HCT116 (cell line): ENCODE data around the gene TRAIP. TPM values are rescaled to one million over a fixed set of nuclear protein-coding genes. Genes with fewer than 3 reads are reported as not detected.

Experiments used
- ATAC-seq: fragments of 200-7000 bp; cut with Tn5 transposase; 2 replicates; pipeline ENCODE4 v1.9.1; 2020; ENCODE audit warnings: mild to moderate bottlenecking, moderate library complexity
- BruUV-seq: library from RNA; stranded (reverse); fragments of 400-500 nt; replicated peaks from 2 replicates; lab custom pipeline; 2021; lab: Mats Ljungman, UMichigan
- CTCF ChIA-PET: fragments of 300-600 bp; sonication (Branson Sonifier 250); formaldehyde crosslinking; loops from one replicate; lab custom pipeline; 2021; ENCODE audit warnings: antibody characterized with exemption; lab: Charles Lee
- POLR2A ChIA-PET: fragments of 300-600, 350-600 bp; sonication (Branson Sonifier 250); formaldehyde crosslinking; loops from one replicate; lab custom pipeline; 2021; ENCODE audit warnings: antibody characterized with exemption; lab: Charles Lee
- RAD21 ChIA-PET, 2 experiments: fragments of 300-600 bp; sonication (Branson Sonifier 250); formaldehyde crosslinking; loops; one replicate each; lab custom pipeline; 2023; ENCODE audit warnings: low total read pairs in 2 of 2; ENCODE audit not compliant: uncharacterized antibody in 2 of 2, unreplicated experiment in 2 of 2, low non-redundant PET in 1 of 2; lab: Charles Lee
- DNase-seq: peaks from one replicate; pipeline ENCODE4 v3.0.0-alpha.2; 2010; ENCODE audit warnings: low read depth, low spot score
- H2AFZ ChIP-seq: fragments of 200-600 bp; shearing (Covaris generic), sonication (generic); 2 replicates; pipeline ENCODE4 v1.6.1; 2017; ENCODE audit warnings: low read depth, mixed run types, mixed read lengths, antibody characterized with exemption, low read length; ENCODE audit not compliant: poor library complexity, severe bottlenecking
- H3K27ac ChIP-seq: 2 replicates; pipeline ENCODE4 v1.5.1; 2012; ENCODE audit warnings: low read depth, low read length
- H3K27me3 ChIP-seq: fragments of 200-600 bp; sonication (generic); 2 replicates; pipeline ENCODE4 v1.6.1; 2016; ENCODE audit warnings: mixed run types, low read length, mixed read lengths; ENCODE audit not compliant: insufficient read depth
- H3K36me3 ChIP-seq, 2 experiments: fragments of 200-500 bp in 1 of 2; fragments of 200-600 bp in 1 of 2; sonication (Bioruptor generic) in 1 of 2; sonication (generic) in 1 of 2; 2 replicates each; pipeline versions ENCODE4 v1.5.1 to v1.6.1; 2014 to 2016; ENCODE audit warnings: low read length in 2 of 2, inconsistent platforms in 1 of 2, mixed read lengths in 1 of 2, mixed run types in 1 of 2; ENCODE audit not compliant: insufficient read depth in 2 of 2, control insufficient read depth in 1 of 2
- H3K4me1 ChIP-seq, 2 experiments: fragments of 200-600 bp in 1 of 2; sonication (generic) in 1 of 2; 2 replicates each; pipeline versions ENCODE4 v1.5.1 to v1.6.1; 2012 to 2017; ENCODE audit warnings: low read length in 2 of 2, inconsistent platforms in 1 of 2, mild to moderate bottlenecking in 1 of 2, mixed read lengths in 1 of 2, mixed run types in 1 of 2, moderate library complexity in 1 of 2; ENCODE audit not compliant: insufficient read depth in 2 of 2, control insufficient read depth in 1 of 2
- H3K4me2 ChIP-seq: fragments of 200-600 bp; sonication (generic); 2 replicates; pipeline ENCODE4 v1.6.1; 2017; ENCODE audit warnings: mixed run types, low read length, mixed read lengths
- H3K4me3 ChIP-seq, 2 experiments: fragments of 200-600 bp in 1 of 2; sonication (generic) in 1 of 2; replicated peaks in 1 of 2; 2 replicates each; pipeline ENCODE4 v1.5.1; 2011 to 2016; ENCODE audit warnings: low read length in 2 of 2, control low read depth in 1 of 2, low read depth in 1 of 2, mild to moderate bottlenecking in 1 of 2, mixed read lengths in 1 of 2, mixed run types in 1 of 2
- H3K79me2 ChIP-seq: fragments of 200-600 bp; sonication (generic); 2 replicates; pipeline ENCODE4 v1.6.1; 2017; ENCODE audit warnings: mild to moderate bottlenecking, mixed run types, low read length, moderate library complexity, mixed read lengths; ENCODE audit not compliant: insufficient read depth
- H3K9ac ChIP-seq: fragments of 200-600 bp; sonication (generic); 2 replicates; pipeline ENCODE4 v1.6.1; 2016; ENCODE audit warnings: low read length, mixed read lengths
- H3K9me2 ChIP-seq: fragments of 200-600 bp; sonication (generic), shearing (Covaris generic); 2 replicates; pipeline ENCODE4 v1.6.1; 2017; ENCODE audit warnings: mixed run types, mild to moderate bottlenecking, moderate library complexity; ENCODE audit not compliant: insufficient read depth
- H3K9me3 ChIP-seq, 2 experiments: fragments of 200-500 bp in 1 of 2; fragments of 200-600 bp in 1 of 2; sonication (Bioruptor generic) in 1 of 2; sonication (generic) in 1 of 2; 2 replicates each; pipeline ENCODE4 v1.6.1; 2014 to 2017; ENCODE audit warnings: low read length in 2 of 2, mixed read lengths in 2 of 2, inconsistent platforms in 1 of 2, low read depth in 1 of 2, mild to moderate bottlenecking in 1 of 2, mixed run types in 1 of 2, moderate library complexity in 1 of 2; ENCODE audit not compliant: control insufficient read depth in 1 of 2, insufficient read depth in 1 of 2
- H4K20me1 ChIP-seq: fragments of 200-600 bp; sonication (generic), shearing (Covaris generic); 2 replicates; pipeline ENCODE4 v1.6.1; 2017; ENCODE audit warnings: mixed run types, mild to moderate bottlenecking, moderate library complexity; ENCODE audit not compliant: insufficient read depth
- ELF1 ChIP-seq: IDR thresholded peaks from 2 replicates; pipeline ENCODE4 v1.6.1; 2012; ENCODE audit warnings: low read depth, borderline replicate concordance
- POLR2A ChIP-seq: IDR thresholded peaks from 2 replicates; pipeline ENCODE4 v1.7.0; 2011; ENCODE audit warnings: borderline replicate concordance; ENCODE audit not compliant: insufficient read depth, insufficient read length; ENCODE audit errors: extremely low read depth
- intact Hi-C: fragments of 100-400 bp; cut with micrococcal nuclease; formaldehyde crosslinking; loops from 2 replicates; pipeline ENCODE4 v1.10.0; 2022
- total RNA-seq: library from RNA; stranded (reverse); gene quantifications from one replicate; pipeline ENCODE4 v1.2.1, GENCODE V29; 2021; ENCODE audit not compliant: unreplicated experiment
- TF ChIP-seq, protein P1 (sequence below), 3 experiments: fragments of 200-600 bp in 1 of 3; sonication (generic) in 1 of 3; IDR thresholded peaks in 2 of 3; conservative IDR thresholded peaks in 1 of 3; 2 replicates each; pipeline ENCODE4 v1.5.1; 2012 to 2017; ENCODE audit warnings: low read depth in 2 of 3, low read length in 2 of 3, antibody characterized with exemption in 1 of 3, borderline replicate concordance in 1 of 3, control low read depth in 1 of 3, mild to moderate bottlenecking in 1 of 3, mixed read lengths in 1 of 3, mixed run types in 1 of 3, moderate library complexity in 1 of 3; ENCODE audit not compliant: insufficient read depth in 1 of 3
- TF ChIP-seq, protein P2 (sequence below): IDR thresholded peaks from 2 replicates; pipeline ENCODE4 v1.6.1; 2012; ENCODE audit warnings: low read depth

The TRAIP gene
- total RNA-seq, 1 experiment from 2014 or later = 25.5 TPM

DNA sequence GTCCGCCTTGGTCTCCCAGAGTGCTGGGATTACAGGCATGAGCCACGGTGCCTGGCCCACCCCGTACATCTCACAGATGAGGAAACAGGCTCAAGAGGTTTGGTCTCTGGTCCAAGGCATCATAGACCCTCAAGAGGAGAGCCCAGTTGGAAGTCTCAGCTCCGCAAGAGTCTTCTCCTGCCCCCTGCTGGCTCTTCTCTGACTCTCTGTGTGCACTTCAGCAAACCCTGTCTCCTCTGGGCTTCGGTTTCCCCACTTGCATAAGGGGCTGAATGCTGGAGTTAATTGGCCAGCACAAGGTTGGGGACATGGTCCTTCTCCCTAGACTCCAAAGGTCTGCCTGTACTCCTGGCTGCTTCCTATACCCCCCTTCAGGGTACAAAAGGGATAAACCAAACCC lies 43.5 kb upstream of the TRAIP start:
- ChIA-PET RAD21 (interaction anchor here in 1 of 2 experiments (1.1 kb wide), 1 partner anchor 97 kb away, joined by 5 read pairs; the partner anchor contains the start of gene INKA1), POLR2A (interaction anchor here (0.6 to 5.5 kb wide), 9 partner anchors 11 to 112 kb away, joined by 3 to 43 read pairs (median 4); partner anchors contain the start of genes INKA1 and MON1A), CTCF (interaction anchor here (0.6 to 1.4 kb wide), 5 partner anchors 21 to 646 kb away, joined by 3 to 6 read pairs (median 5); partner anchors contain the start of genes INKA1 and MON1A)
- Histone ChIP-seq H3K79me2 (peaks cover 81% of the 10 kb centered on the region), H3K4me2 (peak overlapping the region; percentile 91), H3K36me3 (peaks cover 30 to 43% of the 10 kb centered on the region in 2 experiments; a peak in 3 of 4 replicates), H3K9me2 (no peaks in the 10 kb centered on the region), H3K4me1 (peaks cover 50 to 67% of the 10 kb centered on the region in 2 experiments), H3K27ac (peak overlapping the region; percentile 98), H3K9me3 (no peaks in the 10 kb centered on the region), H3K9ac (peak overlapping the region; percentile 68), H2AFZ (no peak overlapping the region), H3K4me3 (peak overlapping the region; percentile 36 to 59), H4K20me1 (no peaks in the 10 kb centered on the region), H3K27me3 (no peaks in the 10 kb centered on the region)
- TF ChIP-seq ELF1 = no peak
- TF ChIP-seq, protein P1, sequence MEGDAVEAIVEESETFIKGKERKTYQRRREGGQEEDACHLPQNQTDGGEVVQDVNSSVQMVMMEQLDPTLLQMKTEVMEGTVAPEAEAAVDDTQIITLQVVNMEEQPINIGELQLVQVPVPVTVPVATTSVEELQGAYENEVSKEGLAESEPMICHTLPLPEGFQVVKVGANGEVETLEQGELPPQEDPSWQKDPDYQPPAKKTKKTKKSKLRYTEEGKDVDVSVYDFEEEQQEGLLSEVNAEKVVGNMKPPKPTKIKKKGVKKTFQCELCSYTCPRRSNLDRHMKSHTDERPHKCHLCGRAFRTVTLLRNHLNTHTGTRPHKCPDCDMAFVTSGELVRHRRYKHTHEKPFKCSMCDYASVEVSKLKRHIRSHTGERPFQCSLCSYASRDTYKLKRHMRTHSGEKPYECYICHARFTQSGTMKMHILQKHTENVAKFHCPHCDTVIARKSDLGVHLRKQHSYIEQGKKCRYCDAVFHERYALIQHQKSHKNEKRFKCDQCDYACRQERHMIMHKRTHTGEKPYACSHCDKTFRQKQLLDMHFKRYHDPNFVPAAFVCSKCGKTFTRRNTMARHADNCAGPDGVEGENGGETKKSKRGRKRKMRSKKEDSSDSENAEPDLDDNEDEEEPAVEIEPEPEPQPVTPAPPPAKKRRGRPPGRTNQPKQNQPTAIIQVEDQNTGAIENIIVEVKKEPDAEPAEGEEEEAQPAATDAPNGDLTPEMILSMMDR (IDR thresholded peaks at IDR 0.05 in 2 of 3, conservative IDR thresholded peaks at IDR 0.05 in 1 of 3; ENCODE audit: borderline replicate concordance in 1 of 3, insufficient read depth in 1 of 3, low read depth in 2 of 3, low read length in 2 of 3) = peak in 2 of 3 experiments; percentile 43 to 46; a peak in 3 of 6 replicates
- TF ChIP-seq, protein P2, sequence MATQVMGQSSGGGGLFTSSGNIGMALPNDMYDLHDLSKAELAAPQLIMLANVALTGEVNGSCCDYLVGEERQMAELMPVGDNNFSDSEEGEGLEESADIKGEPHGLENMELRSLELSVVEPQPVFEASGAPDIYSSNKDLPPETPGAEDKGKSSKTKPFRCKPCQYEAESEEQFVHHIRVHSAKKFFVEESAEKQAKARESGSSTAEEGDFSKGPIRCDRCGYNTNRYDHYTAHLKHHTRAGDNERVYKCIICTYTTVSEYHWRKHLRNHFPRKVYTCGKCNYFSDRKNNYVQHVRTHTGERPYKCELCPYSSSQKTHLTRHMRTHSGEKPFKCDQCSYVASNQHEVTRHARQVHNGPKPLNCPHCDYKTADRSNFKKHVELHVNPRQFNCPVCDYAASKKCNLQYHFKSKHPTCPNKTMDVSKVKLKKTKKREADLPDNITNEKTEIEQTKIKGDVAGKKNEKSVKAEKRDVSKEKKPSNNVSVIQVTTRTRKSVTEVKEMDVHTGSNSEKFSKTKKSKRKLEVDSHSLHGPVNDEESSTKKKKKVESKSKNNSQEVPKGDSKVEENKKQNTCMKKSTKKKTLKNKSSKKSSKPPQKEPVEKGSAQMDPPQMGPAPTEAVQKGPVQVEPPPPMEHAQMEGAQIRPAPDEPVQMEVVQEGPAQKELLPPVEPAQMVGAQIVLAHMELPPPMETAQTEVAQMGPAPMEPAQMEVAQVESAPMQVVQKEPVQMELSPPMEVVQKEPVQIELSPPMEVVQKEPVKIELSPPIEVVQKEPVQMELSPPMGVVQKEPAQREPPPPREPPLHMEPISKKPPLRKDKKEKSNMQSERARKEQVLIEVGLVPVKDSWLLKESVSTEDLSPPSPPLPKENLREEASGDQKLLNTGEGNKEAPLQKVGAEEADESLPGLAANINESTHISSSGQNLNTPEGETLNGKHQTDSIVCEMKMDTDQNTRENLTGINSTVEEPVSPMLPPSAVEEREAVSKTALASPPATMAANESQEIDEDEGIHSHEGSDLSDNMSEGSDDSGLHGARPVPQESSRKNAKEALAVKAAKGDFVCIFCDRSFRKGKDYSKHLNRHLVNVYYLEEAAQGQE = no peak
- TF ChIP-seq POLR2A = no peak
- no peak for ATAC-seq
- intact Hi-C loops = no loop called here
- BruUV-seq = no TSS peak
- no peak for DNase-seq
